EH (cell line): ENCODE data around the gene CRIP1.

ENCODE experiments used
- DNase-seq: peaks from one replicate; pipeline ENCODE4 v3.0.0-alpha.2; 2015; ENCODE audit warnings: low read depth

Gene CRIP1

GRCh38 chr14:105450864-105451720 lies 35.6 kb upstream of the CRIP1 start:
- DNase-seq: no peak

GRCh38 chr14:105452963-105453362 lies 33.7 kb upstream of the CRIP1 start:
- DNase-seq: no peak

- DNase-seq: no peak
These were observed 32.8 kb upstream of the CRIP1 start for GRCh38 chr14:105453847-105454246.

GRCh38 chr14:105455086-105455640 lies 31.5 kb upstream of the CRIP1 start:
- no peak for DNase-seq

- DNase-seq: no peak
These were observed 30.7 kb upstream of the CRIP1 start for GRCh38 chr14:105455766-105456660.

GRCh38 chr14:105456736-105457617 lies 29.7 kb upstream of the CRIP1 start:
- DNase-seq: no peak

GRCh38 chr14:105458010-105458409 lies 28.7 kb upstream of the CRIP1 start:
- no peak for DNase-seq

GRCh38 chr14:105458571-105458970 lies 28.1 kb upstream of the CRIP1 start:
- DNase-seq: no peak

- no peak for DNase-seq
These were observed 26.6 kb upstream of the CRIP1 start for GRCh38 chr14:105460116-105460515.

GRCh38 chr14:105460616-105461015 lies 26.1 kb upstream of the CRIP1 start:
- DNase-seq: no peak

- no peak for DNase-seq
These were observed 24.8 kb upstream of the CRIP1 start for GRCh38 chr14:105461903-105462302.

GRCh38 chr14:105464501-105464900 lies 22.2 kb upstream of the CRIP1 start:
- no peak for DNase-seq

- DNase-seq: peak; percentile 54
These were observed 21.3 kb upstream of the CRIP1 start for GRCh38 chr14:105465209-105466031.

- no peak for DNase-seq
These were observed 20.0 kb upstream of the CRIP1 start for GRCh38 chr14:105466531-105467248.

- DNase-seq: no peak
These were observed 19.3 kb upstream of the CRIP1 start for GRCh38 chr14:105467249-105467941.

GRCh38 chr14:105467942-105468471 lies 18.7 kb upstream of the CRIP1 start:
- DNase-seq: no peak

GRCh38 chr14:105468621-105469241 lies 18.0 kb upstream of the CRIP1 start:
- no peak for DNase-seq

- no peak for DNase-seq
These were observed 17.0 kb upstream of the CRIP1 start for GRCh38 chr14:105469456-105470349.
